HG03432 (cell line): Measurements from ENCODE around the gene PRDM16.

ENCODE experiments used
- ATAC-seq: cut with Tn5 transposase; IDR thresholded peaks from one replicate; pipeline ENCODE4 v1.9.1; 2021; ENCODE audit warnings: mild to moderate bottlenecking, moderate library complexity; ENCODE audit not compliant: unreplicated experiment

The PRDM16 gene

GRCh38 chr1:3378411-3379208 is 309.6 kb downstream of the PRDM16 start:
- no peak for ATAC-seq

DNA sequence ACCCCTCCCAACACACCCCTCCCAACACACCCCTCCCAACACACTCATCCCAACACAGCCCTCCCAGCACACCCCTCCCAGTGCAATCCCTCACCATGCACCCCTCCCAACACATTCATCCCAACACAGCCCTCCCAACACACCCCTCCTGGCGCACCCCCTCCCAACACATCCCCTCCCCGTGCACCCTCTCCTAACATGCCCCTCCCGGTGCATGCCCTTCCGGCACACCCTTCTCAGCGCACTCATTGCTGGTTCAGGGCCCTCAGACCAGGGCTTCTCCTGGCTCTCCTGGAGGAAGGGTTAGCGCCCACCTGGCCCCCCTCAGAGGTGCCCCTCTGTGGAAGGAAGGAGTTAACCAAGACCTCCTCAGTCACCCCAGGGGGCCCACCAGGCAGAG is 310.9 kb downstream of the PRDM16 start:
- no peak for ATAC-seq

- ATAC-seq: no peak
These were observed 311.5 kb downstream of the PRDM16 start for GRCh38 chr1:3380469-3380868.

GRCh38 chr1:3381901-3382300 is 312.9 kb downstream of the PRDM16 start:
- ATAC-seq: no peak

DNA sequence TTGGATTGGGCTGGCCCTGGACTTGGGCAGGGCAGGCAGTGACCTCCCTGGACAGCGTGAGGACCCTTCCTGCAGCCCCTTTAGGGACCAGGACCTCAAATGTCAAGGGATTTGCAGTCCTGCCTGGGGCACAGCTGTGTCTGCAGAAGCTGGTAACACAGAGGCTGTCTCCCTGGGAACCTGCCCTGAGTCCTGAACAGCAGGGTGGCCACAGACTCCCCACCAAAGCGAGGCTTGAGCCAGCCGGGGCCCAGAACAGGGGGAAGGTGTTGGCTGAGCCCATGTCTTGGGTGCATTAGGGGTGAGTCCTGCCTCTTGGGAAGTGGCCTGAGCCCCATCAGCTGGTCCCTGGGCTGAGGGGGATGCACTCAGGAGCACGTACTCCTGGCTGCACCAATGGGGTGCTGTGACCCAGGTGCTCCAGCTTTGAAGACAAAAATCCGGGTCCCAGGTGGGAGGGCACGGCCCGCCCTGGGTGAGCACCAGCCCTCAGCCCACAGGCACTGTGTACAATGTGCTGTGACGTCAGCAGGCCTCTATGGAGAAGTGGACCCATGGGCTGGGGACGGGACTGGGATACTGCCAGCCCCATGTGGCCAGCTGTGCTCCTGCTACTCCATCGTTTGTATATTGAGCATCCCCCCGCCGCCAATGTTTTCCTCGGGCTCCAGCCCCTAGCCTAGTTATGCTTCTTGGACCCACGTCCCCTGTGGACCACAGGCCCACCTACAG is 313.5 kb downstream of the PRDM16 start:
- no peak for ATAC-seq

GRCh38 chr1:3383679-3384078 is 314.7 kb downstream of the PRDM16 start:
- ATAC-seq: no peak

GRCh38 chr1:3384407-3384806 is 315.4 kb downstream of the PRDM16 start:
- no peak for ATAC-seq

- ATAC-seq: no peak
These were observed 317.4 kb downstream of the PRDM16 start for GRCh38 chr1:3386205-3387002.

- ATAC-seq: no peak
These were observed 318.4 kb downstream of the PRDM16 start for GRCh38 chr1:3387401-3387800.

DNA sequence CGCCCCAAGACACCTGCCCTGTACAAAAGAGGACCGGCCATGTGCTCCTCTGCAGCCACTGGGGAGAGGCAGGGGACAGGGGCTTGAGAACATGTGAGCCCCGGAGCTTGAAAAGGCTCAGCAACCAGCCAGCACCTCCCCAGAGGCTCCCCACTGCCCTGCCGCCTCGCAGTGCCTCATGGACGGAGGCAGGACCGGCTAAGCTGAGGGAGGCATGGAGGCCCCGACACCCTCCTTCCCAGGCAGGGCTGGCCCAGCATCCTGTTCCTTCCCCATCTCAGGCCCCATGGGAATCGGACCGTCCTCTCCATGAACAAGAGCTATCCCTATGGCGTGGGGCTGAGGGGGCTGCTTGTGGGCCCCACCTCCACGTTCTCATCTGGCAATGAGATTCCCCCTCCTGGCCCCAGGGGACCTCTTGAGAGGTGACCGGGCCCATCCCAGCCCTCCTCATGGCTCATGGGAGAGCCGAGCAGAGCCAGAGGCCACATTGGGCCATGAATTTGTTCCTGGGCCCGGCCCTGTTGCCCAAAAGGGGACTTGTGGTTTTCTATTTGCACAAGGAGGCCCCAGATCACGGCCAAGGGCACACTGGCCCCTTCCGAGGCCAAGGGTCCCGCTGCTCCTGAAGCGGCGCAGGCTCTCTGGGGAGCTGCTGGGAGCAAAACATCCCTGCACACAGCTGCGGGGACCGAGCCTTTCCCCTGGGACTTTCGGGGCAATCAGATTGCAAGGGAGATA is 320.3 kb downstream of the PRDM16 start:
- ATAC-seq: no peak

- ATAC-seq: no peak
These were observed 321.3 kb downstream of the PRDM16 start for GRCh38 chr1:3390291-3390690.

GRCh38 chr1:3391711-3392110 is 322.7 kb downstream of the PRDM16 start:
- ATAC-seq: no peak

DNA sequence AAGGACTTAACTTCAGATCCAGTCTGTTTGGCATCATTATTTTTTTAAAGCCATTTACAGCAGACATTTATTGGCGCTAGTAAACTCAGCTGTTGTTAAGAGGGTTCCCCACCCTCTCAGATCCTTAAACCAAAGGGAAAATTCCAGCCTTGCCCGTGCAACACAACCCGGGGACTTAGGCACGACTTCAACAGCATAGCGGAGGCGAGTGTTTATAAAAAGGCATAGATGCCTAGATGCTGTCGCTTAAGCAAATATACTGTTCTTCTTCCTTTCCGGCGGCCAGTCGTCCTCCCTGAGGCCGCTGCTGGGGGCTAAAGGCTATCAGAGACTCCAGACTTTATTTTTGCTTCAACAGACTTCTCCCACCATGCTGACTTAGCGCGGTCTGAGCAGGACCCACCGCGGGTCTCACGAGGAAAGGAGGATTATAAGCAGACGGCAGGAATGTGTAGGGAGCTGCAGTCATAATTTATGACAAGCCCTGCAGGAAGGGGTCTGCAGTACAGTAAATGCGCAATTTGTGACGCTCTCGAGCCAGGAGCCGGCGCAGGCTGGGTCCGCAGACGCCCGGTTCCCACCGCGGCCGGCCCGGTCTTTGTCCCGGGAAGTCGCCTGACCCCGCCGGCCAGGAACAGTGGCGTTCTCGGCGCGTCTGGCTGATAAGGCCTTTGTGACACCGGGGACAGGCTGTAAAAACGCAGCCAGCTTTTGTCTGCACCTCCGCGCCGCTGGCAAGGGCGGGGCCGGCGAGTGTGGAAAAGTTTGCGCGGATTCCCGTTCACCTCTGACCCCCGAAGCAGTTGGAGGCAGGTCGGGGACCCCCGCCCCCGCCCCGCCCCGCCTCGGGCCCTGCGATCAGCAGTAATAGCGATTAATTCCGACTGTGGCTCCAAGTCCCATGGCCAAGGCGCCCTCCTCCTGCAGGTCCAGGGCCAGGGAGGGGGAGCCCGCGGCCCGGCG is 324.3 kb downstream of the PRDM16 start:
- ATAC-seq: no peak

DNA sequence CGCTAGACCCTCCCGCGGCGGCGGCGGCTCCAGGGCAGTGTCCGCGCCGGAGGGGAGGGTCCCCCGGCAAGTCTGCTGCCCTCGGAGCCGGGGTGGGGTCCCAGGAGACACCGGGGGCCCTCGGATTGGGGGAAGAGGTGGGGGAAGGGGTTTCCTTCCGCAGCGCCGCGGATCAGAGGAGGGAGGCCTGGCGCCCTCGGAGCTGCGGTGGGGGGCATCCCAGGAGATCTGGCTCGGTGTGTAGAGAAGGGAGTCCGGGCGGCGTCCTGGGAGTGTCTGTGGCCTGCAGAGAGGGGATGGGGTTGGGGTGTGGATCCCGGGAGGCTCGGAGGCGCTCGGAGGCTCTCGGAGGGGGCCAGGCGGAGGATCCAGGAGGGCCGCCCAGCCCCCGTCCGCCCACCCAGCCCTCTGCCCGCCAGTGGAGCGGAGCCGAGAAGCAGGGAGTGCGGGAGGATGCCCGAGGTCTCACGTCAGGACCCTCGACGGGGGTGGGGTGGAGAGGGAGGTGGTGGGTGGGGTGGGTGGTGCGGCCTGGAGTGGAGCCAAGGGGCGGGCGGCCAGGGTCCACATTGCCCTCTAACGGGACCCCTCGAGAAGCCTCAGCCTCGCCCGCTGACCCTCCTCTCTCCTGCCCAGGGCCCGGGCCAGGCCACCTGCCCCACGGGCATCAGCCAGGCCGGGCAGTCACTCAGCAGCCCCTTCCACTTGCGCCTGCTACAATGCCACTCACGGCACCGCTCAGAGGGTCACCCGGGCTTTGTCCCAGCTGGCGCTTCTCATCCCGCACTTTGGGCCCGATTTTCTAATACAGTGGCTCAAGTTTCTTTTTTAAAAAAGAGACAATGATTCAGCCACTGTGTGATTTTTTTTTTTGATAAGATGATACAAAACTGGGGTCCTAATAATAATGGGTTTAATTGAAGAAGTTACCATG is 325.3 kb downstream of the PRDM16 start:
- ATAC-seq: no peak

DNA sequence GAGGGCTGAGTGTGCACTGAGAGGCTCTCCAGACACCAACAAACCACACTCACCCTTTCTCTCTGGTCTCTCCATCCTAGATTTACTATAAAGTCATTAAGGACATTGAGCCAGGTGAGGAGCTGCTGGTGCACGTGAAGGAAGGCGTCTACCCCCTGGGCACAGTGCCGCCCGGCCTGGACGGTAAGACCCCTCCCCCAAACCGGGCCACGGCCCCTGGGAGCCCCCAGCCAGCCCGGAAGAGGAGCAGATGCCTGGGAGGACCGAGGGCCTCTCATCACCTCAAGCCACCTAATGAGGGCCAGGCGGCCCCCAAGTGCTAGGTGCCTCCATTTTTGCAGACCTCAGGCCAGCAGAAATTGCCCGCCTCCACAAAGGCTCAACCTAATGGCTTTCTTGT is 327.4 kb downstream of the PRDM16 start:
- ATAC-seq: no peak

GRCh38 chr1:3397311-3397710 is 328.3 kb downstream of the PRDM16 start:
- ATAC-seq: no peak

- no peak for ATAC-seq
These were observed 329.6 kb downstream of the PRDM16 start for GRCh38 chr1:3398396-3399140.

DNA sequence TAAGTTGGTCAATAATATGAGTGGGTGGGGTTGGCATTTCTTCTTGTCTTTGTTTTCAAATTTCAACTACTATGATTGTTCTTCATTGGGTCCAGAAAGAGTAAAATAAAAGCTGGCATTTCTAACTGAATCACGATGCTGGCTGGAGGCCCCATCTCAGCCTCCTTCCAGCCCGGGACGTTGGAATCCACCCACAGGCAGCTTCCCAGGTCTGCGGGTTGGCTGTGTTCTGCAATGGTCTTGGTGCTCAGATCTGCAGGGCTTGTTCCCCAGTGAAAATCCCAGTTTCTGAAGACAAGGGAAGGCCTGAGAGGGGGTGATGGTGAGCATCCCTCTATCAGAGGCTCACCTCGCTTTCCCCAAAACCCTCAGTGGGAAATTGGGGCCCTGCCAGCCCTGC is 330.7 kb downstream of the PRDM16 start:
- ATAC-seq: no peak
